Activated effector memory CD4-positive, alpha-beta T cell treated with Interleukin-2 at 50 U/mL for 16 hours (primary cell): Measurements from ENCODE around the gene P2RX7.
"Not testable (repeated sequence)": the region's sequence is repeated elsewhere in the genome, so short reads cannot be mapped to it uniquely, and the experiment has no call there.

Source experiments
- DNase-seq: peaks from one replicate; pipeline ENCODE4 v3.0.0-alpha.2; 2020

Gene P2RX7

GRCh38 chr12:121139286-121139685 lies 6.6 kb downstream of the P2RX7 start:
- DNase-seq, result no peak

- DNase-seq, result no peak
Observed at GRCh38 chr12:121142171-121142950, 9.7 kb downstream of the P2RX7 start.

- DNase-seq, result no peak
Observed at GRCh38 chr12:121144416-121144914, 11.8 kb downstream of the P2RX7 start.

GRCh38 chr12:121145221-121145620 lies 12.5 kb downstream of the P2RX7 start:
- DNase-seq, result no peak

GRCh38 chr12:121149289-121149688 lies 16.6 kb downstream of the P2RX7 start:
- not testable (repeated sequence) for DNase-seq

- DNase-seq, result no peak
Observed at GRCh38 chr12:121154793-121155375, 22.2 kb downstream of the P2RX7 start.

GRCh38 chr12:121156365-121156764 lies 23.7 kb downstream of the P2RX7 start:
- no peak for DNase-seq

- DNase-seq, result no peak
Observed at GRCh38 chr12:121158085-121158484, 25.4 kb downstream of the P2RX7 start.

GRCh38 chr12:121158728-121159351 lies 26.2 kb downstream of the P2RX7 start:
- not testable (repeated sequence) for DNase-seq

GRCh38 chr12:121159467-121160307 lies 27.0 kb downstream of the P2RX7 start:
- DNase-seq, result no peak

GRCh38 chr12:121162384-121162783 lies 29.7 kb downstream of the P2RX7 start:
- no peak for DNase-seq

- no peak for DNase-seq
Observed at GRCh38 chr12:121162985-121163384, 30.3 kb downstream of the P2RX7 start.

GRCh38 chr12:121164839-121165238 lies 32.2 kb downstream of the P2RX7 start:
- DNase-seq, result not testable (repeated sequence)

GRCh38 chr12:121165316-121165715 lies 32.6 kb downstream of the P2RX7 start:
- no peak for DNase-seq

- DNase-seq, result no peak
Observed at GRCh38 chr12:121166356-121166755, 33.7 kb downstream of the P2RX7 start.

- no peak for DNase-seq
Observed at GRCh38 chr12:121167232-121167820, 34.6 kb downstream of the P2RX7 start.

- no peak for DNase-seq
Observed at GRCh38 chr12:121167951-121168350, 35.3 kb downstream of the P2RX7 start.

GRCh38 chr12:121170151-121170550 lies 37.5 kb downstream of the P2RX7 start:
- DNase-seq, result no peak

- no peak for DNase-seq
Observed at GRCh38 chr12:121170611-121171260, 38.1 kb downstream of the P2RX7 start.

GRCh38 chr12:121172145-121172544 lies 39.5 kb downstream of the P2RX7 start:
- no peak for DNase-seq

- DNase-seq, result no peak
Observed at GRCh38 chr12:121175383-121176119, 42.9 kb downstream of the P2RX7 start.
